ENCODE data around the gene SLC16A8.
A peak's percentile ranks its signal among the peaks of the same experiment; 100 is the strongest.

SLC16A8 gene

GRCh38 chr22:38097557-38098409 is 13.8 kb upstream of the SLC16A8 start:
- Histone ChIP-seq H3K56ac (ENCODE audit: low read length) (peak overlapping the region; percentile 80), H3K9ac (ENCODE audit: low read length) (peak overlapping the region; percentile 76), H2BK5ac (ENCODE audit: low read length) (no peak overlapping the region), H3K4ac (ENCODE audit: low read depth, low read length) (no peak overlapping the region), H3K36me3 (ENCODE audit: control insufficient read depth, insufficient read depth, low read length) (no peaks in the 10 kb centered on the region), H3K4me1 (ENCODE audit: control insufficient read depth, low read depth, low read length) (no peaks in the 10 kb centered on the region), H2BK120ac (ENCODE audit: low read depth, low read length) (no peak overlapping the region), H4K5ac (ENCODE audit: low read length) (no peak overlapping the region), H3K23ac (ENCODE audit: low read length) (no peak overlapping the region), H4K8ac (ENCODE audit: low read depth, low read length) (no peak overlapping the region), H3K27me3 (ENCODE audit: insufficient read depth, low read length, poor library complexity) (no peaks in the 10 kb centered on the region), H3K4me2 (ENCODE audit: low read length) (peak overlapping the region; percentile 86), H2AK5ac (ENCODE audit: low read length) (no peak overlapping the region), H2BK15ac (replicated peaks; ENCODE audit: low read depth) (no peak overlapping the region), H3K4me3 (ENCODE audit: low read length) (peak overlapping the region; percentile 30), H3K79me2 (ENCODE audit: control insufficient read depth, insufficient read depth, low read length) (no peaks in the 10 kb centered on the region), H3K27ac (ENCODE audit: low read depth, low read length) (no peak overlapping the region), H3K79me1 (ENCODE audit: low read length) (no peaks in the 10 kb centered on the region), H3K18ac (ENCODE audit: low read length) (no peak overlapping the region)
- WGBS (ENCODE audit: extremely low coverage, insufficient coverage, low lambda C conversion rate) = no CpG with 5 or more reads among the region's 32 CpGs
- peak; percentile 94 for DNase-seq

DNA sequence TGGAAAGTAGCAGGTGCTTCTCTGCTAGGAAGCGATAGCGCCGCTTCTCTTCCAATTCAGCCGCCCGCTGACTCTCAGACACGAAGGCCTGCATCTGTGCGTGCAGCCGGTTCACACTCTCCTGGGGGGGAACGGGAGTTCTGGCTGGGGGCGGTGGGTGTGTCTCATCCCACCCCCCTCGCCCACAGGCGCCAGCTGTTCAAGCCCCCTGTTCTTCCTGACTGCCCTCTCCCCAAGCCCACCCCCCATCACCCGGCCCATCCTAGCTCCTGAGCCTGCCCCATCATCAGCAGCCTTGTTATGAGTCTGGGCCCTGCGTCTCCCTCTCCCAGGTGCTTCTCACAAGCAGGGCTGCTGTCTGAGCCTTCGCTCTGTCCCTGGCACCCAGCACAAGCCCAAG is 13.1 kb upstream of the SLC16A8 start:
- H4K5ac ChIP-seq (ENCODE audit: low read length) = no peak overlapping the region
- no peaks in the 10 kb centered on the region for H3K79me1 ChIP-seq (ENCODE audit: low read length)
- no peak overlapping the region for H3K23ac ChIP-seq (ENCODE audit: low read length)
- H2AK5ac ChIP-seq (ENCODE audit: low read length) = no peak overlapping the region
- no peaks in the 10 kb centered on the region for H3K36me3 ChIP-seq (ENCODE audit: control insufficient read depth, insufficient read depth, low read length)
- WGBS (ENCODE audit: extremely low coverage, insufficient coverage, low lambda C conversion rate) = no CpG with 5 or more reads among the region's 15 CpGs
- H3K56ac ChIP-seq (ENCODE audit: low read length) = peak overlapping the region; percentile 80
- no peak overlapping the region for H3K27ac ChIP-seq (ENCODE audit: low read depth, low read length)
- no peak overlapping the region for H4K8ac ChIP-seq (ENCODE audit: low read depth, low read length)
- H3K4me1 ChIP-seq (ENCODE audit: control insufficient read depth, low read depth, low read length) = no peaks in the 10 kb centered on the region
- no peaks in the 10 kb centered on the region for H3K79me2 ChIP-seq (ENCODE audit: control insufficient read depth, insufficient read depth, low read length)
- H3K4me2 ChIP-seq (ENCODE audit: low read length) = peak overlapping the region; percentile 86
- no peak overlapping the region for H3K18ac ChIP-seq (ENCODE audit: low read length)
- DNase-seq = no peak
- no peak overlapping the region for H2BK120ac ChIP-seq (ENCODE audit: low read depth, low read length)
- H2BK5ac ChIP-seq (ENCODE audit: low read length) = no peak overlapping the region
- peak overlapping the region; percentile 76 for H3K9ac ChIP-seq (ENCODE audit: low read length)
- no peak overlapping the region for H2BK15ac ChIP-seq (replicated peaks; ENCODE audit: low read depth)
- H3K27me3 ChIP-seq (ENCODE audit: insufficient read depth, low read length, poor library complexity) = no peaks in the 10 kb centered on the region
- H3K4me3 ChIP-seq (ENCODE audit: low read length) = no peak overlapping the region
- no peak overlapping the region for H3K4ac ChIP-seq (ENCODE audit: low read depth, low read length)

- no peak for DNase-seq
- Histone ChIP-seq H3K4ac (ENCODE audit: low read depth, low read length) (no peak overlapping the region), H3K18ac (ENCODE audit: low read length) (peak overlapping the region; percentile 57), H4K8ac (ENCODE audit: low read depth, low read length) (no peak overlapping the region), H2BK15ac (replicated peaks; ENCODE audit: low read depth) (no peak overlapping the region), H3K4me1 (ENCODE audit: control insufficient read depth, low read depth, low read length) (no peaks in the 10 kb centered on the region), H3K79me2 (ENCODE audit: control insufficient read depth, insufficient read depth, low read length) (no peaks in the 10 kb centered on the region), H3K27ac (ENCODE audit: low read depth, low read length) (no peak overlapping the region), H2AK5ac (ENCODE audit: low read length) (no peak overlapping the region), H3K79me1 (ENCODE audit: low read length) (no peaks in the 10 kb centered on the region), H3K23ac (ENCODE audit: low read length) (no peak overlapping the region), H2BK5ac (ENCODE audit: low read length) (no peak overlapping the region), H3K9ac (ENCODE audit: low read length) (peak overlapping the region; percentile 59), H4K5ac (ENCODE audit: low read length) (no peak overlapping the region), H3K36me3 (ENCODE audit: control insufficient read depth, insufficient read depth, low read length) (no peaks in the 10 kb centered on the region), H2BK120ac (ENCODE audit: low read depth, low read length) (peak overlapping the region; percentile 32), H3K4me3 (ENCODE audit: low read length) (no peak overlapping the region), H3K56ac (ENCODE audit: low read length) (peak overlapping the region; percentile 8), H3K4me2 (ENCODE audit: low read length) (peak overlapping the region; percentile 8), H3K27me3 (ENCODE audit: insufficient read depth, low read length, poor library complexity) (no peaks in the 10 kb centered on the region)
- WGBS (ENCODE audit: extremely low coverage, insufficient coverage, low lambda C conversion rate) = no CpG with 5 or more reads among the region's 34 CpGs
Observed at GRCh38 chr22:38089474-38089851, 5.5 kb upstream of the SLC16A8 start.

- DNase-seq = no peak
- Histone ChIP-seq H3K4me1 (ENCODE audit: control insufficient read depth, low read depth, low read length) (no peaks in the 10 kb centered on the region), H3K18ac (ENCODE audit: low read length) (peak overlapping the region; percentile 57), H2BK120ac (ENCODE audit: low read depth, low read length) (peak overlapping the region; percentile 32), H3K9ac (ENCODE audit: low read length) (peak overlapping the region; percentile 59), H3K4me3 (ENCODE audit: low read length) (no peak overlapping the region), H3K36me3 (ENCODE audit: control insufficient read depth, insufficient read depth, low read length) (no peaks in the 10 kb centered on the region), H2BK5ac (ENCODE audit: low read length) (no peak overlapping the region), H2BK15ac (replicated peaks; ENCODE audit: low read depth) (no peak overlapping the region), H4K8ac (ENCODE audit: low read depth, low read length) (no peak overlapping the region), H4K5ac (ENCODE audit: low read length) (no peak overlapping the region), H3K4ac (ENCODE audit: low read depth, low read length) (peak overlapping the region; percentile 25), H3K27me3 (ENCODE audit: insufficient read depth, low read length, poor library complexity) (no peaks in the 10 kb centered on the region), H3K56ac (ENCODE audit: low read length) (peak overlapping the region; percentile 42), H3K27ac (ENCODE audit: low read depth, low read length) (no peak overlapping the region), H2AK5ac (ENCODE audit: low read length) (no peak overlapping the region), H3K23ac (ENCODE audit: low read length) (no peak overlapping the region), H3K79me2 (ENCODE audit: control insufficient read depth, insufficient read depth, low read length) (no peaks in the 10 kb centered on the region), H3K4me2 (ENCODE audit: low read length) (peak overlapping the region; percentile 52), H3K79me1 (ENCODE audit: low read length) (no peaks in the 10 kb centered on the region)
- no CpG with 5 or more reads among the region's 85 CpGs for WGBS (ENCODE audit: extremely low coverage, insufficient coverage, low lambda C conversion rate)
Observed at GRCh38 chr22:38088629-38089473, 4.9 kb upstream of the SLC16A8 start.

DNA sequence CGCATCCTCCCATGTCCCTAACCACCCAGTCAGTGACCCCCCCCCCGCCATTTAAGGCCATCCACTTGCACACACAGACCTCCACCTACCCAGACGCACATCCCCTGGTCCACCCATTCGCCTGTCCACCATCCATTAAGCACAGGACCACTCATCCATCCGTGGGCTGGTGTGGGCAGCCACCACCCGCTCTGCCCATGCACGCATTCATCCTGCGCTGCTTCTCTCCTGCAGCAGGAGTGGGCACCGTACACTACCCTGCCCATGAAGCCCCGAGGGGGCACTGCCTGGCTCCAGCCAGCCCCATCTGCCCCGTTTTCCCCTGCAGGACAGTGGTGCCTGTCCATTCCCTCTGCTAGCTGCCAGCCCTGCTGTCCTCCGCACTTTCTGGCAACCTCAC is 3.9 kb upstream of the SLC16A8 start:
- H3K23ac ChIP-seq (ENCODE audit: low read length) = no peak overlapping the region
- H4K5ac ChIP-seq (ENCODE audit: low read length) = no peak overlapping the region
- no peak overlapping the region for H3K27ac ChIP-seq (ENCODE audit: low read depth, low read length)
- no peak overlapping the region for H2BK120ac ChIP-seq (ENCODE audit: low read depth, low read length)
- no peak overlapping the region for H2BK15ac ChIP-seq (replicated peaks; ENCODE audit: low read depth)
- no peaks in the 10 kb centered on the region for H3K36me3 ChIP-seq (ENCODE audit: control insufficient read depth, insufficient read depth, low read length)
- H2AK5ac ChIP-seq (ENCODE audit: low read length) = no peak overlapping the region
- H3K4me1 ChIP-seq (ENCODE audit: control insufficient read depth, low read depth, low read length) = no peaks in the 10 kb centered on the region
- no peak overlapping the region for H4K8ac ChIP-seq (ENCODE audit: low read depth, low read length)
- H3K27me3 ChIP-seq (ENCODE audit: insufficient read depth, low read length, poor library complexity) = no peaks in the 10 kb centered on the region
- H2BK5ac ChIP-seq (ENCODE audit: low read length) = no peak overlapping the region
- no peaks in the 10 kb centered on the region for H3K79me1 ChIP-seq (ENCODE audit: low read length)
- no peak overlapping the region for H3K4me3 ChIP-seq (ENCODE audit: low read length)
- no peak overlapping the region for H3K18ac ChIP-seq (ENCODE audit: low read length)
- no peak overlapping the region for H3K4ac ChIP-seq (ENCODE audit: low read depth, low read length)
- no peak overlapping the region for H3K56ac ChIP-seq (ENCODE audit: low read length)
- H3K79me2 ChIP-seq (ENCODE audit: control insufficient read depth, insufficient read depth, low read length) = no peaks in the 10 kb centered on the region
- H3K9ac ChIP-seq (ENCODE audit: low read length) = no peak overlapping the region
- H3K4me2 ChIP-seq (ENCODE audit: low read length) = no peak overlapping the region
- DNase-seq = no peak
- WGBS (ENCODE audit: extremely low coverage, insufficient coverage, low lambda C conversion rate) = no CpG with 5 or more reads among the region's 12 CpGs

All from mesendoderm (in vitro differentiated cells).